Fibroblast of the aortic adventitia (primary cell): ENCODE measurements around the gene IFT81. TPM values are rescaled to one million over a fixed set of nuclear protein-coding genes. Genes with fewer than 3 reads are reported as not detected.

ENCODE experiments used
- DNase-seq: peaks from one replicate; pipeline ENCODE4 v3.0.0-alpha.2; 2010; ENCODE audit warnings: low read depth
- H3K4me3 ChIP-seq: 2 replicates; pipeline ENCODE4 v1.5.1; 2011; ENCODE audit warnings: low read depth, mild to moderate bottlenecking, control low read depth, low read length, moderate library complexity
- CTCF ChIP-seq: IDR thresholded peaks from 2 replicates; pipeline ENCODE4 v1.5.1; 2011; ENCODE audit warnings: mild to moderate bottlenecking, low read length, control low read depth, inconsistent platforms; ENCODE audit not compliant: insufficient read depth
- total RNA-seq: library from RNA; depleted of rRNA; stranded (reverse); fragments of >200 nt; gene quantifications from 2 replicates; pipeline ENCODE4 v1.2.3, GENCODE V29; 2012; ENCODE audit warnings: low replicate concordance

Gene IFT81
- total RNA-seq, 1 donor, result 20.4 TPM

- no peak overlapping the region for H3K4me3 ChIP-seq
- DNase-seq, result no peak
- no peak for TF ChIP-seq CTCF
Measured at GRCh38 chr12:110185626-110186025, 61.5 kb downstream of the IFT81 start.

GRCh38 chr12:110186059-110186458 is 61.9 kb downstream of the IFT81 start:
- no peak for DNase-seq
- no peak for TF ChIP-seq CTCF
- no peak overlapping the region for H3K4me3 ChIP-seq

GRCh38 chr12:110193196-110193595 is 69.0 kb downstream of the IFT81 start:
- DNase-seq, result no peak
- no peak for TF ChIP-seq CTCF
- H3K4me3 ChIP-seq, result no peak overlapping the region

- TF ChIP-seq CTCF, result no peak
- DNase-seq, result no peak
- H3K4me3 ChIP-seq, result no peak overlapping the region
Measured at GRCh38 chr12:110197003-110197402, 72.8 kb downstream of the IFT81 start.

- H3K4me3 ChIP-seq, result no peak overlapping the region
- no peak for DNase-seq
- no peak for TF ChIP-seq CTCF
Measured at GRCh38 chr12:110198386-110198785, 74.2 kb downstream of the IFT81 start.

GRCh38 chr12:110199339-110200123 is 75.4 kb downstream of the IFT81 start:
- TF ChIP-seq CTCF, result no peak
- H3K4me3 ChIP-seq, result no peak overlapping the region
- peak; percentile 47 for DNase-seq

- no peak for DNase-seq
- H3K4me3 ChIP-seq, result no peak overlapping the region
- TF ChIP-seq CTCF, result no peak
Measured at GRCh38 chr12:110200124-110200417, 75.9 kb downstream of the IFT81 start.
